Cerebellar cortex (tissue), 1 donor: ENCODE data around the gene XYLT1.

Source experiments
- DNase-seq: peaks from one replicate; pipeline ENCODE4 v3.0.0-alpha.2; 2015; ENCODE audit warnings: low spot score

Gene XYLT1

GRCh38 chr16:17257426-17258023, 213.2 kb downstream of the XYLT1 start:
- DNase-seq, result no peak

- DNase-seq, result no peak
Observed at GRCh38 chr16:17252701-17253100, 218.1 kb downstream of the XYLT1 start.

GRCh38 chr16:17252064-17252463, 218.7 kb downstream of the XYLT1 start:
- no peak for DNase-seq

- no peak for DNase-seq
Observed at GRCh38 chr16:17251496-17251895, 219.3 kb downstream of the XYLT1 start.

- DNase-seq, result no peak
Observed at GRCh38 chr16:17246974-17247732, 223.6 kb downstream of the XYLT1 start.

- no peak for DNase-seq
Observed at GRCh38 chr16:17246268-17246885, 224.4 kb downstream of the XYLT1 start.

- no peak for DNase-seq
Observed at GRCh38 chr16:17245776-17246175, 225.0 kb downstream of the XYLT1 start.

GRCh38 chr16:17244872-17245551, 225.7 kb downstream of the XYLT1 start:
- DNase-seq, result no peak

GRCh38 chr16:17241264-17241835, 229.4 kb downstream of the XYLT1 start:
- no peak for DNase-seq

- DNase-seq, result no peak
Observed at GRCh38 chr16:17238285-17239028, 232.3 kb downstream of the XYLT1 start.

- no peak for DNase-seq
Observed at GRCh38 chr16:17237350-17237944, 233.3 kb downstream of the XYLT1 start.

GRCh38 chr16:17235147-17235815, 235.5 kb downstream of the XYLT1 start:
- DNase-seq, result no peak

- DNase-seq, result no peak
Observed at GRCh38 chr16:17233318-17234002, 237.3 kb downstream of the XYLT1 start.

GRCh38 chr16:17232487-17232886, 238.3 kb downstream of the XYLT1 start:
- DNase-seq, result no peak

GRCh38 chr16:17231972-17232371, 238.8 kb downstream of the XYLT1 start:
- no peak for DNase-seq

GRCh38 chr16:17230932-17231581, 239.7 kb downstream of the XYLT1 start:
- DNase-seq, result no peak

- DNase-seq, result no peak
Observed at GRCh38 chr16:17229766-17230165, 241.0 kb downstream of the XYLT1 start.

- no peak for DNase-seq
Observed at GRCh38 chr16:17229131-17229530, 241.6 kb downstream of the XYLT1 start.

- DNase-seq, result no peak
Observed at GRCh38 chr16:17228708-17229055, 242.1 kb downstream of the XYLT1 start.
